ENCODE results near the gene RUNDC1.

- TF ChIP-seq CTCF (conservative IDR thresholded peaks at IDR 0.05) (peak; percentile 85), ZFX (IDR thresholded peaks at IDR 0.05) (no peak)
These were observed 42.4 kb upstream of the RUNDC1 start for GRCh38 chr17:42937712-42938596.

All from C4-2B (cell line).